Measurements from ENCODE around the gene LATS1. TPM values are rescaled to one million over a fixed set of nuclear protein-coding genes. Genes with fewer than 3 reads are reported as not detected.

The LATS1 gene
- total and polyA plus RNA-seq, 2 donors from 2014 or later: 3.3 to 32.4 TPM

DNA sequence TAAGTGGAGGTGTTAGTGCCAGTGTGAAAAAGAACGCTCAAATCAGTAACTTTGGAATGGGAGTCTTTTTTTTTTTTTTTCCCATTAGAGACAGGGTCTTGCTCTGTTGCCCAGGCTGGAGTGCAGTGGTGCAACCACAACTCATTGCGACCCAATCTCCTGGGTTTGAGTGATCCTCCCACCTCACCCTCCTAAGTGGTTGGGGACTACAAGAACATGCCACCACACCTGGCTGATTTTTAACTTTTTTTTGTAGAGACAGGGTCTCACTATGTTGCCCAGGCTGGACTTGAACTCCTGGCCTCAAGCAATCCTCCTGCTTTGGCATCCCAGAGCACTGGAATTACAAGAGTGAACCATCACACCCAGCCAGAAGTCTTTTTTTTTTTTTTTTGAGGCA, 19.7 kb downstream of the LATS1 start:
- Histone ChIP-seq H3K27me3 (ENCODE audit: control insufficient read depth, insufficient read depth, low read length) (no peaks in the 10 kb centered on the region), H3K9ac (ENCODE audit: low read length in 3 of 3) (no peak overlapping the region), H3K27ac (ENCODE audit: low read depth in 2 of 2, low read length in 2 of 2) (no peak overlapping the region), H3K36me3 (ENCODE audit: control insufficient read depth in 2 of 3, insufficient read depth in 3 of 3, low read length in 3 of 3) (peaks cover 0 to 2% (median 0%) of the 10 kb centered on the region in 3 donors), H3K4me1 (ENCODE audit: control insufficient read depth in 2 of 3, insufficient read depth in 2 of 3, low read depth in 1 of 3, low read length in 3 of 3) (no peaks in the 10 kb centered on the region), H3K4me3 (ENCODE audit: low read length in 3 of 3) (no peak overlapping the region), H3K9me3 (ENCODE audit: control insufficient read depth in 2 of 3, insufficient read depth in 1 of 3, low read length in 3 of 3) (no peaks in the 10 kb centered on the region)
- TF ChIP-seq, protein P1, sequence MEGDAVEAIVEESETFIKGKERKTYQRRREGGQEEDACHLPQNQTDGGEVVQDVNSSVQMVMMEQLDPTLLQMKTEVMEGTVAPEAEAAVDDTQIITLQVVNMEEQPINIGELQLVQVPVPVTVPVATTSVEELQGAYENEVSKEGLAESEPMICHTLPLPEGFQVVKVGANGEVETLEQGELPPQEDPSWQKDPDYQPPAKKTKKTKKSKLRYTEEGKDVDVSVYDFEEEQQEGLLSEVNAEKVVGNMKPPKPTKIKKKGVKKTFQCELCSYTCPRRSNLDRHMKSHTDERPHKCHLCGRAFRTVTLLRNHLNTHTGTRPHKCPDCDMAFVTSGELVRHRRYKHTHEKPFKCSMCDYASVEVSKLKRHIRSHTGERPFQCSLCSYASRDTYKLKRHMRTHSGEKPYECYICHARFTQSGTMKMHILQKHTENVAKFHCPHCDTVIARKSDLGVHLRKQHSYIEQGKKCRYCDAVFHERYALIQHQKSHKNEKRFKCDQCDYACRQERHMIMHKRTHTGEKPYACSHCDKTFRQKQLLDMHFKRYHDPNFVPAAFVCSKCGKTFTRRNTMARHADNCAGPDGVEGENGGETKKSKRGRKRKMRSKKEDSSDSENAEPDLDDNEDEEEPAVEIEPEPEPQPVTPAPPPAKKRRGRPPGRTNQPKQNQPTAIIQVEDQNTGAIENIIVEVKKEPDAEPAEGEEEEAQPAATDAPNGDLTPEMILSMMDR (IDR thresholded peaks at IDR 0.05; ENCODE audit: borderline replicate concordance, extremely low read depth, insufficient read depth): no peak
- intact Hi-C loops (cut with DNase I): no loop called here
- DNase-seq (no peak), FAIRE-seq (no peak)

DNA sequence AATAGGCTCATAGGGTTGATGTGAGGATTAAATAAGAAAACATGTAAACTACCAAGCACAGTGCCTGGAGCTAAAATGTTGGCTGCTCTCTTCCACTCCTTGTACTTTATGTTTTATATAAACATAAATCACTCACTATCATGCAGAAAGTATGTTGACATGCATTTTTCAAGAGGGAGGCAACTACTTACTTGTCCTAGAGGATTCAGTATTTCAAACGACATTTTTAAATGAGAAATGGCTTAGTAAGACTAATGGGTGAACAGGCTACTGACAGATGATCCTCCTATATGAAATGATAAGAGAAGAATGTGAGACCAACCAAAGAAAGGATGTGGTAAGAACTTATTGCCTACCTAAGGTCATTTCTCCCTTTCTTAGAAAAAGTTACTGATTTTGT, 21.0 kb downstream of the LATS1 start:
- no peak for FAIRE-seq
- H3K36me3 ChIP-seq (ENCODE audit: control insufficient read depth in 2 of 3, insufficient read depth in 3 of 3, low read length in 3 of 3): peaks cover 0 to 3% (median 2%) of the 10 kb centered on the region in 3 donors

DNA sequence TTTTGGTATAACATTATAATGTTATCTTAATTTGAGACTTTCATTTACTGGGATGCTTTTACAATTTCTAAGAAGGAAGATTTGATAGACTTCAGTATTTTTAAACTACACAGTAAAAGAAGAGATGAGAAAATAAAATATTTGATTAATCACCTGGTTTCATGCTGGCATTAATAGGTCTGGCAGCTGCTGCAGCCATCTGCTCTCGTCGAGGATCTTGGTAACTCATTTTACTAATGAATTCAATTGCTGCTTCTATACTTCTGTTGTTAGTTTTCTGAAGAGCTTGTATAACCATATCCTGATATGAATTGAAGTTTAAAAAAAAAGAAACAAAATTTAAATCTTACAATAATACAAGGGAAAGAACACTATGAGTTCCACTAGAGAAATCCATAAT, 23.0 kb downstream of the LATS1 start:
- FAIRE-seq: no peak
- Histone ChIP-seq H3K4me1 (ENCODE audit: control insufficient read depth in 2 of 3, insufficient read depth in 2 of 3, low read depth in 1 of 3, low read length in 3 of 3) (no peaks in the 10 kb centered on the region), H3K9me3 (ENCODE audit: control insufficient read depth in 2 of 3, insufficient read depth in 1 of 3, low read length in 3 of 3) (no peaks in the 10 kb centered on the region), H3K9ac (ENCODE audit: low read length in 3 of 3) (no peak overlapping the region), H3K4me3 (ENCODE audit: low read length in 3 of 3) (no peak overlapping the region), H3K36me3 (ENCODE audit: control insufficient read depth in 2 of 3, insufficient read depth in 3 of 3, low read length in 3 of 3) (peaks cover 0 to 3% (median 2%) of the 10 kb centered on the region in 3 donors), H3K27me3 (ENCODE audit: control insufficient read depth, insufficient read depth, low read length) (no peaks in the 10 kb centered on the region), H3K27ac (ENCODE audit: low read depth in 2 of 2, low read length in 2 of 2) (no peak overlapping the region)
- TF ChIP-seq, protein P1 (IDR thresholded peaks at IDR 0.05; ENCODE audit: borderline replicate concordance, extremely low read depth, insufficient read depth): no peak
- no peak for DNase-seq
- intact Hi-C loops (cut with DNase I): no loop called here

More for the DNA sequence above, 21.0 kb downstream of the LATS1 start:
- no peak overlapping the region for H3K4me3 ChIP-seq (ENCODE audit: low read length in 3 of 3)
- no peaks in the 10 kb centered on the region for H3K27me3 ChIP-seq (ENCODE audit: control insufficient read depth, insufficient read depth, low read length)
- no peaks in the 10 kb centered on the region for H3K4me1 ChIP-seq (ENCODE audit: control insufficient read depth in 2 of 3, insufficient read depth in 2 of 3, low read depth in 1 of 3, low read length in 3 of 3)
- no peak overlapping the region for H3K27ac ChIP-seq (ENCODE audit: low read depth in 2 of 2, low read length in 2 of 2)
- H3K9me3 ChIP-seq (ENCODE audit: control insufficient read depth in 2 of 3, insufficient read depth in 1 of 3, low read length in 3 of 3): no peaks in the 10 kb centered on the region
- intact Hi-C loops (cut with DNase I): no loop called here
- H3K9ac ChIP-seq (ENCODE audit: low read length in 3 of 3): no peak overlapping the region
- DNase-seq: no peak
- TF ChIP-seq, protein P1 (IDR thresholded peaks at IDR 0.05; ENCODE audit: borderline replicate concordance, extremely low read depth, insufficient read depth): no peak

DNA sequence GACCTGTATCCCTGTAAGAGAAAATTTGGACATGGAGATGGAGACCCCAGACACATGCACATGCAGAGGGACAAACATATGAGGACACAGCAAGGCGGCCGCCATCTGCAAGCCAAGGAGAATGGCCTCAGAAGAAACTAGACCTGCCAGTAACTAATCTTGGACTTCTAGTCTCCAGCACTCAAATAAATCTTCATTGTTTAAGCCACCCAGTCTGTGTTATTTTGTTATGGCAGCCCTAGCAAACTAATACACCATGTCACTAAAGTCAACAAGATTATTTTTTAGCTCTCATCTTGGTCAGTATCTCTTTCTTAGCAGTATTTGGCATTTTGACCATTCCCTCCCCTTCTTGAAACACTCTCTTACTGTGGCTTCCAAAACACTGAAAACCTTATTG, 26.7 kb downstream of the LATS1 start:
- H3K36me3 ChIP-seq (ENCODE audit: control insufficient read depth in 2 of 3, insufficient read depth in 3 of 3, low read length in 3 of 3): peaks cover 0 to 3% (median 0%) of the 10 kb centered on the region in 3 donors

More for the DNA sequence above, 26.7 kb downstream of the LATS1 start:
- Histone ChIP-seq H3K27ac (ENCODE audit: low read depth in 2 of 2, low read length in 2 of 2) (no peak overlapping the region), H3K4me1 (ENCODE audit: control insufficient read depth in 2 of 3, insufficient read depth in 2 of 3, low read depth in 1 of 3, low read length in 3 of 3) (no peaks in the 10 kb centered on the region), H3K4me3 (ENCODE audit: low read length in 3 of 3) (no peak overlapping the region), H3K9me3 (ENCODE audit: control insufficient read depth in 2 of 3, insufficient read depth in 1 of 3, low read length in 3 of 3) (no peaks in the 10 kb centered on the region), H3K9ac (ENCODE audit: low read length in 3 of 3) (no peak overlapping the region), H3K27me3 (ENCODE audit: control insufficient read depth, insufficient read depth, low read length) (no peaks in the 10 kb centered on the region)
- FAIRE-seq (no peak), DNase-seq (no peak)
- TF ChIP-seq, protein P1 (IDR thresholded peaks at IDR 0.05; ENCODE audit: borderline replicate concordance, extremely low read depth, insufficient read depth): no peak
- intact Hi-C loops (cut with DNase I): no loop called here

Measured in kidney (tissue), 14 donors.